Glutamatergic neuron (in vitro differentiated cells): ENCODE measurements around the gene FOXE3. TPM values are rescaled to one million over a fixed set of nuclear protein-coding genes. Genes with fewer than 3 reads are reported as not detected.

Experiments used
- DNase-seq: peaks from one replicate; pipeline ENCODE4 v3.0.0; 2022
- H3K27ac Mint-ChIP-seq: one replicate; pipeline ENCODE4 v1.8.0; 2020; ENCODE audit warnings: mild to moderate bottlenecking, mixed read lengths, inconsistent platforms; ENCODE audit not compliant: unreplicated experiment
- H3K27me3 Mint-ChIP-seq: one replicate; pipeline ENCODE4 v1.8.0; 2020; ENCODE audit warnings: mild to moderate bottlenecking, moderate library complexity, mixed read lengths, inconsistent platforms; ENCODE audit not compliant: unreplicated experiment
- H3K36me3 Mint-ChIP-seq: one replicate; pipeline ENCODE4 v1.8.0; 2020; ENCODE audit warnings: mild to moderate bottlenecking, mixed read lengths, inconsistent platforms; ENCODE audit not compliant: unreplicated experiment
- H3K4me1 Mint-ChIP-seq: one replicate; pipeline ENCODE4 v1.8.0; 2020; ENCODE audit warnings: mild to moderate bottlenecking, low read depth, mixed read lengths, inconsistent platforms; ENCODE audit not compliant: unreplicated experiment
- H3K4me3 Mint-ChIP-seq: one replicate; pipeline ENCODE4 v1.8.0; 2020; ENCODE audit warnings: mild to moderate bottlenecking, mixed read lengths, inconsistent platforms; ENCODE audit not compliant: unreplicated experiment
- H3K9me3 Mint-ChIP-seq: one replicate; pipeline ENCODE4 v1.8.0; 2020; ENCODE audit warnings: mild to moderate bottlenecking, moderate library complexity, mixed read lengths, inconsistent platforms; ENCODE audit not compliant: unreplicated experiment
- CTCF ChIP-seq: fragments of 200-600 bp; sonication (generic); IDR thresholded peaks from one replicate; pipeline ENCODE4 v1.5.0; 2021; ENCODE audit not compliant: partially characterized antibody, unreplicated experiment
- total RNA-seq: library from RNA; stranded (reverse); fragmentation: NEBNext Ultra II Directional; extraction: Animal tissue kit (Norgen Biotek cat#: 25700); gene quantifications from one replicate; pipeline ENCODE4 v1.2.1, GENCODE V29; 2021; ENCODE audit not compliant: unreplicated experiment

The FOXE3 gene
- total RNA-seq, 1 donor from 2014 or later, result not detected

GRCh38 chr1:47409311-47410067, 6.6 kb upstream of the FOXE3 start:
- Mint-ChIP-seq H3K4me1 (no peaks in the 10 kb centered on the region), H3K4me3 (no peak overlapping the region), H3K9me3 (no peaks in the 10 kb centered on the region), H3K36me3 (peaks cover 6% of the 10 kb centered on the region), H3K27me3 (peaks cover 14% of the 10 kb centered on the region), H3K27ac (no peak overlapping the region)
- no peak for TF ChIP-seq CTCF
- DNase-seq, result no peak

GRCh38 chr1:47410068-47410455, 6.0 kb upstream of the FOXE3 start:
- no peak overlapping the region for H3K27ac Mint-ChIP-seq
- no peaks in the 10 kb centered on the region for H3K4me1 Mint-ChIP-seq
- DNase-seq, result no peak
- no peak overlapping the region for H3K4me3 Mint-ChIP-seq
- no peak for TF ChIP-seq CTCF
- H3K27me3 Mint-ChIP-seq, result peaks cover 14% of the 10 kb centered on the region
- peaks cover 6% of the 10 kb centered on the region for H3K36me3 Mint-ChIP-seq
- no peaks in the 10 kb centered on the region for H3K9me3 Mint-ChIP-seq

GRCh38 chr1:47411436-47411835, 4.6 kb upstream of the FOXE3 start:
- Mint-ChIP-seq H3K27me3 (peaks cover 18% of the 10 kb centered on the region), H3K36me3 (peaks cover 6% of the 10 kb centered on the region), H3K27ac (no peak overlapping the region), H3K9me3 (peaks cover 2% of the 10 kb centered on the region), H3K4me1 (no peaks in the 10 kb centered on the region), H3K4me3 (no peak overlapping the region)
- DNase-seq, result no peak
- no peak for TF ChIP-seq CTCF

- Mint-ChIP-seq H3K4me1 (no peaks in the 10 kb centered on the region), H3K27me3 (peaks cover 20% of the 10 kb centered on the region), H3K4me3 (no peak overlapping the region), H3K9me3 (peaks cover 2% of the 10 kb centered on the region), H3K27ac (no peak overlapping the region), H3K36me3 (peaks cover 6% of the 10 kb centered on the region)
- no peak for DNase-seq
- TF ChIP-seq CTCF, result no peak
Measured at GRCh38 chr1:47412437-47412836, 3.6 kb upstream of the FOXE3 start.

DNA sequence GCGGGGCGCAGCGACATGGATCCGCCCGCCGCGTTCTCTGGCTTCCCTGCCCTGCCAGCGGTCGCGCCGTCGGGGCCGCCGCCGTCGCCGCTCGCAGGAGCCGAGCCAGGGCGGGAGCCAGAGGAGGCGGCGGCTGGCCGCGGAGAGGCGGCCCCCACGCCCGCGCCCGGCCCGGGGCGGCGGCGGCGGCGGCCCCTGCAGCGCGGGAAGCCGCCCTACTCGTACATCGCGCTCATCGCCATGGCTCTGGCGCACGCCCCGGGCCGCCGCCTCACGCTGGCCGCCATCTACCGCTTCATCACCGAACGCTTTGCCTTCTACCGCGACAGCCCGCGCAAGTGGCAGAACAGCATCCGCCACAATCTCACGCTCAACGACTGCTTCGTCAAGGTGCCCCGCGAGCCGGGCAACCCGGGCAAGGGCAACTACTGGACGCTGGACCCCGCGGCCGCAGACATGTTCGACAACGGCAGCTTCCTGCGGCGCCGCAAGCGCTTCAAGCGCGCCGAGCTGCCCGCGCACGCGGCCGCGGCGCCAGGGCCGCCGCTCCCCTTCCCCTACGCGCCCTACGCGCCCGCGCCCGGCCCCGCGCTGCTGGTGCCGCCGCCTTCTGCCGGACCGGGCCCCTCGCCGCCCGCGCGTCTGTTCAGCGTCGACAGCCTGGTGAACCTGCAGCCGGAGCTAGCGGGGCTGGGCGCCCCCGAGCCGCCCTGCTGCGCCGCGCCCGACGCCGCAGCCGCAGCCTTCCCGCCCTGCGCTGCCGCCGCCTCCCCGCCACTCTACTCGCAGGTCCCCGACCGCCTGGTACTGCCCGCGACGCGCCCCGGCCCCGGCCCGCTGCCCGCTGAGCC, 459 bp downstream of the FOXE3 start:
- Mint-ChIP-seq H3K27me3 (peaks cover 30% of the 10 kb centered on the region), H3K4me3 (peak overlapping the region; percentile 68)
- peak; percentile 38 for DNase-seq

More for the DNA sequence above, 459 bp downstream of the FOXE3 start:
- H3K36me3 Mint-ChIP-seq, result no peaks in the 10 kb centered on the region
- H3K9me3 Mint-ChIP-seq, result peaks cover 8% of the 10 kb centered on the region
- no peak for TF ChIP-seq CTCF
- no peak overlapping the region for H3K27ac Mint-ChIP-seq
- no peaks in the 10 kb centered on the region for H3K4me1 Mint-ChIP-seq
